Suprapubic skin (tissue), 4 donors: ENCODE results near the gene FRZB.

Source experiments
- EP300 ChIP-seq: sonication (generic); formaldehyde crosslinking; IDR thresholded peaks from one replicate; pipeline ENCODE4 v1.6.1; 2017; ENCODE audit warnings: antibody characterized with exemption
- POLR2A ChIP-seq, 2 donors: fragments of 450-650 bp; IDR thresholded peaks; one replicate each; pipeline ENCODE4 v1.6.1; 2017; ENCODE audit warnings: antibody characterized with exemption in 2 of 2, mild to moderate bottlenecking in 2 of 2, moderate library complexity in 2 of 2
- POLR2AphosphoS5 ChIP-seq, 3 donors: sonication (generic); formaldehyde crosslinking; IDR thresholded peaks; one replicate each; pipeline ENCODE4 v1.6.1; 2017; ENCODE audit warnings: antibody characterized with exemption in 3 of 3
- TF ChIP-seq, protein P1 (sequence below), 2 donors: fragments of 200-600 bp in 1 of 2; fragments of 450-650 bp in 1 of 2; sonication (generic) in 1 of 2; IDR thresholded peaks; one replicate each; pipeline ENCODE4 v1.5.1; 2016 to 2019; ENCODE audit warnings: antibody characterized with exemption in 2 of 2, mild to moderate bottlenecking in 1 of 2, moderate library complexity in 1 of 2

DNA sequence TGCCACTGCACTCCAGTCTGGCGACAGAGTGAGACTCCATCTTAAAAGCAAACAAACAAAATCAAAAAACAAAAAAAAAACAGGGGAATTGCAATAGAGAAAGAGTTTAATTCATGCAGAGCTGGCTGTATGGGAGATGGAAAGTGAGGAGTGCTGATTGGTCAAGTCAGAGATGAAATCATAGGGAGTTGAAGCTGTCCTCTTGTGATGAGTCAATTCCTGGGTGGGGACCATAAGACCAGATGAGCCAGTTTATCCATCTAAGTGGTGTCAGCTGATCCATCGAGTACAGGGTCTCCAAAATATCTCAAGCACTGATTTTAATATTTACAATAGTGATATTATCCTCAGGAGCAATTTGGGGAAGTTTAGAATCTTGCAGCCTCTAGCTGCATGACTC, 45.3 kb downstream of the FRZB start:
- TF ChIP-seq, protein P1, sequence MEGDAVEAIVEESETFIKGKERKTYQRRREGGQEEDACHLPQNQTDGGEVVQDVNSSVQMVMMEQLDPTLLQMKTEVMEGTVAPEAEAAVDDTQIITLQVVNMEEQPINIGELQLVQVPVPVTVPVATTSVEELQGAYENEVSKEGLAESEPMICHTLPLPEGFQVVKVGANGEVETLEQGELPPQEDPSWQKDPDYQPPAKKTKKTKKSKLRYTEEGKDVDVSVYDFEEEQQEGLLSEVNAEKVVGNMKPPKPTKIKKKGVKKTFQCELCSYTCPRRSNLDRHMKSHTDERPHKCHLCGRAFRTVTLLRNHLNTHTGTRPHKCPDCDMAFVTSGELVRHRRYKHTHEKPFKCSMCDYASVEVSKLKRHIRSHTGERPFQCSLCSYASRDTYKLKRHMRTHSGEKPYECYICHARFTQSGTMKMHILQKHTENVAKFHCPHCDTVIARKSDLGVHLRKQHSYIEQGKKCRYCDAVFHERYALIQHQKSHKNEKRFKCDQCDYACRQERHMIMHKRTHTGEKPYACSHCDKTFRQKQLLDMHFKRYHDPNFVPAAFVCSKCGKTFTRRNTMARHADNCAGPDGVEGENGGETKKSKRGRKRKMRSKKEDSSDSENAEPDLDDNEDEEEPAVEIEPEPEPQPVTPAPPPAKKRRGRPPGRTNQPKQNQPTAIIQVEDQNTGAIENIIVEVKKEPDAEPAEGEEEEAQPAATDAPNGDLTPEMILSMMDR (IDR thresholded peaks at IDR 0.05), result no peak
- TF ChIP-seq POLR2AphosphoS5 (IDR thresholded peaks at IDR 0.05), result no peak
- no peak for TF ChIP-seq EP300
- no peak for TF ChIP-seq POLR2A (IDR thresholded peaks at IDR 0.05)
